Stimulated activated CD8-positive, alpha-beta memory T cell treated with anti-CD3 and anti-CD28 coated beads, Interleukin-12 subunit alpha, Interleukin-12 subunit beta, amount 100 ng/mL, for 4 hours (primary cell): ENCODE data around the gene ZNF496.
"Not testable (repeated sequence)": the region's sequence is repeated elsewhere in the genome, so short reads cannot be mapped to it uniquely, and the experiment has no call there.

Experiments used
- DNase-seq: peaks from one replicate; pipeline ENCODE4 v3.0.0-alpha.2; 2020; ENCODE audit warnings: low read depth

Gene ZNF496

GRCh38 chr1:247359559-247359958 is 27.9 kb upstream of the ZNF496 start:
- no peak for DNase-seq

- no peak for DNase-seq
These were observed 27.3 kb upstream of the ZNF496 start for GRCh38 chr1:247358920-247359319.

- DNase-seq, result no peak
These were observed 26.1 kb upstream of the ZNF496 start for GRCh38 chr1:247357781-247358211.

- DNase-seq, result no peak
These were observed 25.5 kb upstream of the ZNF496 start for GRCh38 chr1:247357052-247357780.

GRCh38 chr1:247355160-247355559 is 23.5 kb upstream of the ZNF496 start:
- not testable (repeated sequence) for DNase-seq

- DNase-seq, result no peak
These were observed 20.5 kb upstream of the ZNF496 start for GRCh38 chr1:247352175-247352574.

- no peak for DNase-seq
These were observed 18.9 kb upstream of the ZNF496 start for GRCh38 chr1:247350587-247350986.

- no peak for DNase-seq
These were observed 16.0 kb upstream of the ZNF496 start for GRCh38 chr1:247347477-247348222.

- DNase-seq, result no peak
These were observed 14.2 kb upstream of the ZNF496 start for GRCh38 chr1:247345881-247346280.

GRCh38 chr1:247343801-247344200 is 12.1 kb upstream of the ZNF496 start:
- DNase-seq, result no peak

GRCh38 chr1:247338723-247339275 is 7.1 kb upstream of the ZNF496 start:
- no peak for DNase-seq

GRCh38 chr1:247337961-247338360 is 6.3 kb upstream of the ZNF496 start:
- DNase-seq, result no peak

GRCh38 chr1:247337250-247337746 is 5.6 kb upstream of the ZNF496 start:
- DNase-seq, result no peak

- no peak for DNase-seq
These were observed 4.7 kb upstream of the ZNF496 start for GRCh38 chr1:247336390-247336789.

GRCh38 chr1:247335882-247336281 is 4.2 kb upstream of the ZNF496 start:
- DNase-seq, result no peak

GRCh38 chr1:247334378-247335133 is 2.9 kb upstream of the ZNF496 start:
- no peak for DNase-seq

GRCh38 chr1:247332623-247333361 is 1.1 kb upstream of the ZNF496 start:
- DNase-seq, result no peak

- DNase-seq, result peak; percentile 46
These were observed 552 bp upstream of the ZNF496 start for GRCh38 chr1:247332215-247332622.

GRCh38 chr1:247331172-247331524 is 519 bp downstream of the ZNF496 start:
- DNase-seq, result peak; percentile 60

- DNase-seq, result no peak
These were observed 1.0 kb downstream of the ZNF496 start for GRCh38 chr1:247330548-247331171.

GRCh38 chr1:247329097-247329617 is 2.5 kb downstream of the ZNF496 start:
- no peak for DNase-seq
